CD4-positive, alpha-beta T cell treated with Interleukin-17A for 1 hour (primary cell): ENCODE data around the gene TAF4.
"Not testable (repeated sequence)": the region's sequence is repeated elsewhere in the genome, so short reads cannot be mapped to it uniquely, and the experiment has no call there.

Experiments
- DNase-seq: peaks from one replicate; pipeline ENCODE4 v3.0.0-alpha.2; 2020

The TAF4 gene, protein sequence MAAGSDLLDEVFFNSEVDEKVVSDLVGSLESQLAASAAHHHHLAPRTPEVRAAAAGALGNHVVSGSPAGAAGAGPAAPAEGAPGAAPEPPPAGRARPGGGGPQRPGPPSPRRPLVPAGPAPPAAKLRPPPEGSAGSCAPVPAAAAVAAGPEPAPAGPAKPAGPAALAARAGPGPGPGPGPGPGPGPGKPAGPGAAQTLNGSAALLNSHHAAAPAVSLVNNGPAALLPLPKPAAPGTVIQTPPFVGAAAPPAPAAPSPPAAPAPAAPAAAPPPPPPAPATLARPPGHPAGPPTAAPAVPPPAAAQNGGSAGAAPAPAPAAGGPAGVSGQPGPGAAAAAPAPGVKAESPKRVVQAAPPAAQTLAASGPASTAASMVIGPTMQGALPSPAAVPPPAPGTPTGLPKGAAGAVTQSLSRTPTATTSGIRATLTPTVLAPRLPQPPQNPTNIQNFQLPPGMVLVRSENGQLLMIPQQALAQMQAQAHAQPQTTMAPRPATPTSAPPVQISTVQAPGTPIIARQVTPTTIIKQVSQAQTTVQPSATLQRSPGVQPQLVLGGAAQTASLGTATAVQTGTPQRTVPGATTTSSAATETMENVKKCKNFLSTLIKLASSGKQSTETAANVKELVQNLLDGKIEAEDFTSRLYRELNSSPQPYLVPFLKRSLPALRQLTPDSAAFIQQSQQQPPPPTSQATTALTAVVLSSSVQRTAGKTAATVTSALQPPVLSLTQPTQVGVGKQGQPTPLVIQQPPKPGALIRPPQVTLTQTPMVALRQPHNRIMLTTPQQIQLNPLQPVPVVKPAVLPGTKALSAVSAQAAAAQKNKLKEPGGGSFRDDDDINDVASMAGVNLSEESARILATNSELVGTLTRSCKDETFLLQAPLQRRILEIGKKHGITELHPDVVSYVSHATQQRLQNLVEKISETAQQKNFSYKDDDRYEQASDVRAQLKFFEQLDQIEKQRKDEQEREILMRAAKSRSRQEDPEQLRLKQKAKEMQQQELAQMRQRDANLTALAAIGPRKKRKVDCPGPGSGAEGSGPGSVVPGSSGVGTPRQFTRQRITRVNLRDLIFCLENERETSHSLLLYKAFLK

DNA sequence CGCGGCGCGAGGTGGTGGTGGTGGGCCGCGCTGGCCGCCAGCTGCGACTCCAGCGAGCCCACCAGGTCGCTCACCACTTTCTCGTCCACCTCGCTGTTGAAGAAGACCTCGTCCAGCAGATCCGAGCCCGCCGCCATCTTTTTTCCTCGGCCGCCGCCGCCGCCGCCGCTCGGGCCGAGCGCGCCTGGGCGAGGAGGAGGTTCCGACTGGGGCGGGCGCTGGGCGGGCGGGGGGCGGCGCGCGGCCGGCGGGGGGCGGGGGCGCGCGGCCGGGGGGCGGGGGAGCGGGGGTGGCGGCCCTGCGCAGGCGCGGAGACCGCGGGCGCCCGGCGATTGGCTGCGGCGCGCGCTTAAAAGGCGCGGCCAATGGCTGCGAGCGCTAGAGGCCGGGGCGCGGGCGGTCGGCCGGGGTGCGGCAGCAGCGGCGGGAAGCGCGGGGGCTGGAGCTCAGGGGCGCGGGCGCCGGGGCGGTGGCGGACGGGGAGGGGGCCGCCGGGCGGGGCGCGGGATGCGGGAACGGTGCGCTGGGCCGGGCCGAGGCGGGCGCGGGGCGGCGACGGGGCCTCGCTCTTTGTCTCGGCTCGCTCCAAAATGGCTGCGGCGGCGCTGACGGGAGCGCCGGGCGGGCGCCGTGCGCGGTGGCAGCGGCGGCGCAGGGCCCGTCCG lies at the start of gene TAF4:
Gene TAF4 (minus strand): TSS at position 208 of the 665 bp plus-strand sequence. CDS start 71 bp downstream, at position 137.
- DNase-seq: peak; percentile 83

- DNase-seq: no peak
These were observed 49.2 kb upstream of the TAF4 start for GRCh38 chr20:62114894-62115293.

GRCh38 chr20:62112368-62112767 lies 46.7 kb upstream of the TAF4 start:
- no peak for DNase-seq

DNA sequence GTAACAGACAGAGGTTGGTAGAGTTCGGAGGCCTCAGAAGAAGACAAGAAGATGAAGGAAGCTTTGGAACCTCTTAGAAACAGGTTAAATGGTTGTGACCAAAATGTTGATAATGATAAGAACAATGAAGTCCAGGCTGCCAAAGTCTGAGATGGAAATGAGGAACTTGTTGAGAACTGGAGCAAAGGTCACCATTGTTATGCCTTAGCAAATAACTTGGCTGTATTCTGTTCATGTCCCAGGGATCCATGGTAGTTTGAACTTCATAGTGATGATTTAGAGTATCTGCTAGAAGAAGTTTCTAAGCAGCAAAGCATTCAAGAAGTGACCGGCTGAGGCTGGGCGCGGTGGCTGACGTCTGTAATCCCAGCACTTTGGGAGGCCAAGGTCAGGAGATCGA lies 45.5 kb upstream of the TAF4 start:
- no peak for DNase-seq

DNA sequence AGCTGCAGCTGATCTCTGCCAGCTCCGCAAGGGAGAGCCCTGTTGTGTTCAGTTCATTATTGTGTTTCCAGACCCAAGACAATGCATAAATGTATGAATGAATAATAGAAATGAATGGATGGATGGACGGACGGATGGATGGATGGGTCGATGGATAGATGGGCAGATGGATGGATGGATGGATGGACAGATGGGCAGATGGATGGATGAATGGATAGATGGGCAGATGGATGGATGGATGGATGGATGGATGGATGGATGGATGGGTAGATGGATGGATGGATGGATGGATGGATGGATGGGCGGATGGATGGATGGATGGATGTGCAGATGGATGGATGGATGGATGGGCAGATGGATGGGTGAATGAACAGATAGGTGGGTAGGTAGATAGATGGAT lies 39.9 kb upstream of the TAF4 start:
- DNase-seq: no peak

- no peak for DNase-seq
These were observed 39.2 kb upstream of the TAF4 start for GRCh38 chr20:62104791-62105345.

DNA sequence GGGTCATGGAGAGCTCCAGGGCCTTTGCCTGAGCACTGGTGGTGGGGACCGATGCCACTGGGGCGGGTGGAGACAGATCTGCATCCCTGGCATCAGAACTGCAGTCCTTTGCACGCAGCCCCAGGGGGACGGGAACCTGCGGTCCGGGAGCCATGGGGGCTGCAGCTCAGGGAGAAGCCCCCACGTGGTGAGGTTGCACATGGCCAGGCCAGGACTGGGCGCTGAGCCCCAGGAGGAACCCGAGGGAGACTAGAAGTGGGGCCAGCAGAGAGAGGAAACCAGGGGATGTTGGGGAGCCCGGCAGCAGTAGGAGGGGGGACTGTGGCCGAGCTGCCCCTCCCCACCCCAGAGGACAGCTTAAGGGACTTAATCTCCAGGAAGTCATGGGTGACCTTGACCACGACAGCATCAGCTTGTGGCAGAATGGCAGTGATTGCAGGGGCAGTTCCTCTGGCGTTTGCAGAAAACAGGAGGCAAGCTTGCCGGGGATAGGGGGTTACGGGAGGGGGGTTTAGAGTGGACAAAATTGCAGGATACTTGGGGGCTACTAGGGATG lies 38.6 kb upstream of the TAF4 start:
- no peak for DNase-seq

DNA sequence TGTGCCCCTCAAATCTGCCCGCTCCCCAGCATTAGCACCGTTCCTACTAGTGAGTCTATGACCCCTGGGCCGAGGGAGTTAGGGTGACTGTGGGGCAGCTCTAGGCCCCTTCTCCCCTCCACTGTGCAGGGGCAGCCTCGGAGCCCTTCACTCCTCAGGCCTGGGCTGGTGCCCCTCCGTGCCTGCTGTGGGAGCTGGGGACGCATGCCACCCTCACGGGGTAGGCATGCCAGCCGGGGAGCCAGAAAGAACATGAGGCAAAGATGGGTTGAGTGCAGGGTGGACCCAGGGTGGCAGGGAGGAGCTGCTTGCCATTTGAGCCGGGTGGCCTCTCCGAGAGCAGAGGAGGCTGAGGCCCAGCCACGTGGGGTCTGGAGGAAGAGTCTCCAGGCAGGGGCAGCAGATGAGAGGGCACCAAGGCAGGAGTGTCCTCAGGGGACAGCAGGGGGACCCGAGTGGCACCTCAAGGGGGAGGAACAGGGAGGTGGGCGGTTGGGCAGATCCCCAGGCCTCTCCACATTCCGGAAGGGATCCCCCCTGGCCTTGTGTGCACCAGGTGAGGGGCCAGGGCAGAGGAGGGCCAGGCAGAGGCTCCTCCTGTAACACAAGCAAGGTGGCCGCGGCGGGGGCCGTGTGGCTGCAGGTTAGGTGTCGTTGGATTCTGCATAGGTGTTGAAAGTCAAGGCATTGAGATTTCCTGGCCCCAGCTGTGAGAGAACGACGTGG lies 38.0 kb upstream of the TAF4 start:
- DNase-seq: no peak

DNA sequence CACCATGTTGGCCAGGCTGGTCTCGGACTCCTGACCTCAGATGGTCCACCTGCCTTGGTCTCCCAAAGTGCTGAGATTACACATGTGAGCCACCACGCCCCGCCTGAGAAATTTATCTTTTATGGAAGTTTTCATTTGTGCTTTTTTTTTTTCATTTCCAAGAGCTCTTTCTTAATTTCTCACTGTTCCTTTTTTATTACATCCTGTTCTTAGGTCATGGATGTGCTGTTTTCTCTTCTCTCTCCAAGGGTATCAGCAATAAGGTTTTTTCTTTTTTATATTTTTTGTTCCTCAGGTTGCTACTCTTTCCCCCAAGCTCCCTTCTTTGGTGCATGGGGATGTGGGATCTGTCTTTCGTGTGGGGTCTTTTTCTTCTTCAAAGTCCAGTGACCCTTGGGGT lies 35.4 kb upstream of the TAF4 start:
- DNase-seq: no peak

- DNase-seq: no peak
These were observed 32.3 kb upstream of the TAF4 start for GRCh38 chr20:62097881-62098407.

DNA sequence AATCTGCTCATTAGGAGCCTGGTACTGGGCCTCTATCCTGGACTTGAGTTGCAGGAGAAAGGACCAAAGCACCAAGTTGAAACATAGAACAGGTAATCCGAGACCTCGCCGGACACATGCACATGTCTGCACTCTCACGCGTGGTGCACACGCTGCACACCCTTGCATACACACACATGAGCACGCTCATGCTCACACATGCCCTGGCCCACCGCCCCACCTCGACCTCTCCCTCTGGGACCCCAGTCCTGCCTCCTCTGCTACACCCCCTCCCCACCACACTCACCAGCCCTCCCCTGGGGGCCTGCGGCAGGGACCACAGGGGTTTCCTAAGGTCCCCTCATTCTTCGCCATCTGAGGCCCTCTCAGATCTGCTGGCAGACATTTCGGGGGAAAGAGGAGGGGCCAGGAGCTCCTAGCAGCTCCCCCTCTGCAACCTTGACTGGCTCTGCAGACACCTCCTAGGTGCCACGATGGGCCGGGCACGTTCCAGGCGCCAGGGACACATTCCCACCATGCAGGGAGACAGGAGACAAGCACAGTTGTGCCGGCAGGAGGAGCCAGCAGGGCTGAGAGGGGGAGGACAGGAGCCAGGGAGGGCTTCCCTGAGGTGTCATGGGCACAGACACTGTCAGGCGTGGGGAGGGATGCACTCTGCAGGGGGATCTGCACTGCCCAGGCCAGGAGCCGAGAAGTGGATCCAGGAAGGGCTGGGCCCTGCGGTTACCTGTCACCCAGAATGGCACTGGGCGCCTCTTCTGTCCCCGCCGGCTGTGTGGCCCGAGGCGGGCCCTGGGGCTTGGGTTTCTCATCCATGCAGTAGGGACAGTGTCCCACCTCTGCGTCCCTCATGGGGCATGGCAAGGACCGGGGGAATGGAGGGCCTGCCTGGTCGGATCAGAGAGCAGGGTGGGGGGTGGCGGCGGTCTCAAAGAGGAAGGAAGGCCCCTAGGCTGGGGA lies 31.0 kb upstream of the TAF4 start:
- DNase-seq: no peak

DNA sequence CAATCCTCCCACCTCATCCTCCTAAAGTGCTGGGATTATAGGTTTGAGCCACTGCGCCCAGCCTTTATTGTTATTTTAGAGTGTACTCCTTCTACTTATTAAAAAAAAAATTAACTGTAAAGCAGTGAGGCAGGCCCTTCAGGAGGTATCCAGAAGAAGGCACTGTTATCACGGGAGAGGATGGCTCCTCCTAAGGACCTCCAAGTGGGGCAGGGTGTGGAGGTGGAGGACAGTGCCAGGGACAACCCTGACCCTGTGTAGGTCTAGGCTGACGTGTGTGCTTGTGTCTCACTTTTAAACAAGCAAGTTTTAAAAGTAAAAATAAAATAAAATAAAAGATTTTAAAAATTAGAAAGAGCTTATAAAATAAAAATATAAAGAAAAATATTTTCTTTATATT lies 23.7 kb upstream of the TAF4 start:
- no peak for DNase-seq

- DNase-seq: peak; percentile 6
These were observed 22.8 kb upstream of the TAF4 start for GRCh38 chr20:62088258-62089127.

- DNase-seq: no peak
These were observed 22.0 kb upstream of the TAF4 start for GRCh38 chr20:62087632-62088031.

- no peak for DNase-seq
These were observed 21.5 kb upstream of the TAF4 start for GRCh38 chr20:62087227-62087626.

DNA sequence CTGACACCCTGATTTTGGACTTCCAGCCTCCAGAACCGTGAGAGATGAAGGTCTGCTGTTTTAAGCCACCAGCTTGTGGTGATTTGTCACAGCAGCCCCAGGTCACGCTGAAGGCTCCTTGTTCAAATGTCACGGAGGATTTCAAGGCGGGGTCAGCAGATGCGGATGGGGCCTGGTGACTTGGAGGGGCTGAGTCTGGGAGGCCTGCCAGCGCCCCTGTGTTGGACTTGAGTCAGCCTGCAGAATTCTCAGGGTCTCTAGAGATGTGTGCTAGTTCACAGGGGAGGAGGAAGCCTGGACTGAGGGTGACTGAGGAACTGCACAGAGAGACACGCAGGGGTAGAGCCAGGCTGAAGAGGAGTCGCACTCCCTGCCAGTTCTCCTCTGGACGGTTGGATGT lies 19.5 kb upstream of the TAF4 start:
- no peak for DNase-seq

GRCh38 chr20:62084224-62084623 lies 18.5 kb upstream of the TAF4 start:
- not testable (repeated sequence) for DNase-seq

DNA sequence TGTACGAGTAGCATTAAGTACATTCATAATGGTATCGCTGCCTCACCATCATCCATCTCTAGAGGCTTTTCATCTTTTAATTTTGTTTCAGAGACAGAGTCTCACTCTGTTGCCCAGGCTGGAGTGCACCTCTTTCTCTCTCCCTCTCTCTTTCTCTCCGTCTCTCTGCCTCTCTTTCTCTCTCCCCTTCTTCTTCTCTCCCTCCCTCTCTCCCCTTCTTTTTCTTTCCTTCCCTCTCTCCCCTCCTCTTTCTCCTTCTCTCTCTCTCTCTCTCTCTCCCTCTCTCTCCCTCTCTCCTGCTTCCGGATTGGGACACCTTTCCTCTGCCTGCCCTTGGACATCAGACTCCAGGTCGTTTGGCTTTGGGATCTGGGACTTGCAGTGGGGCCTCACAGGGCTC lies 17.6 kb upstream of the TAF4 start:
- no peak for DNase-seq
